GM18909 (cell line): ENCODE results near the gene MAN1C1.

Source experiments
- ATAC-seq: cut with Tn5 transposase; IDR thresholded peaks from one replicate; pipeline ENCODE4 v1.9.1; 2021; ENCODE audit warnings: mild to moderate bottlenecking; ENCODE audit not compliant: unreplicated experiment, poor library complexity

MAN1C1 gene

GRCh38 chr1:25771221-25772114 lies 154.9 kb downstream of the MAN1C1 start:
- ATAC-seq, result no peak

- ATAC-seq, result no peak
These were observed 155.6 kb downstream of the MAN1C1 start for GRCh38 chr1:25772164-25772563.

- ATAC-seq, result no peak
These were observed 156.2 kb downstream of the MAN1C1 start for GRCh38 chr1:25772692-25773245.

- no peak for ATAC-seq
These were observed 157.0 kb downstream of the MAN1C1 start for GRCh38 chr1:25773441-25774125.

- ATAC-seq, result no peak
These were observed 157.7 kb downstream of the MAN1C1 start for GRCh38 chr1:25774206-25774803.

GRCh38 chr1:25774921-25775771 lies 158.6 kb downstream of the MAN1C1 start:
- ATAC-seq, result peak; percentile 59

GRCh38 chr1:25779388-25779787 lies 162.8 kb downstream of the MAN1C1 start:
- no peak for ATAC-seq

GRCh38 chr1:25779894-25780293 lies 163.3 kb downstream of the MAN1C1 start:
- ATAC-seq, result no peak

GRCh38 chr1:25780318-25781129 lies 163.9 kb downstream of the MAN1C1 start:
- ATAC-seq, result no peak

- ATAC-seq, result no peak
These were observed 164.5 kb downstream of the MAN1C1 start for GRCh38 chr1:25781130-25781433.

- no peak for ATAC-seq
These were observed 166.1 kb downstream of the MAN1C1 start for GRCh38 chr1:25782608-25783201.

GRCh38 chr1:25784575-25785051 lies 168.0 kb downstream of the MAN1C1 start:
- ATAC-seq, result no peak

- ATAC-seq, result no peak
These were observed 168.9 kb downstream of the MAN1C1 start for GRCh38 chr1:25785333-25786067.

GRCh38 chr1:25786887-25787759 lies 170.5 kb downstream of the MAN1C1 start:
- no peak for ATAC-seq

GRCh38 chr1:25787760-25788166 lies 171.2 kb downstream of the MAN1C1 start:
- no peak for ATAC-seq

- ATAC-seq, result no peak
These were observed 173.9 kb downstream of the MAN1C1 start for GRCh38 chr1:25790472-25790871.

GRCh38 chr1:25792115-25792514 lies 175.5 kb downstream of the MAN1C1 start:
- ATAC-seq, result no peak
